PC-3 (cell line): ENCODE measurements around the gene PLPPR2.

ENCODE experiments used
- CTCF ChIP-seq: fragments of 300-600 bp; sonication (generic); conservative IDR thresholded peaks from 2 replicates; pipeline ENCODE4 v1.5.1; 2017; ENCODE audit warnings: antibody characterized with exemption, low read depth, mild to moderate bottlenecking, low read length
- EZH2 ChIP-seq: fragments of 300-600 bp; sonication (generic); IDR thresholded peaks from one replicate; pipeline ENCODE4 v1.6.1; 2017; ENCODE audit warnings: antibody characterized with exemption, mild to moderate bottlenecking, low read length; ENCODE audit not compliant: unreplicated experiment
- EZH2phosphoT487 ChIP-seq: fragments of 300-600 bp; sonication (generic); IDR thresholded peaks from 2 replicates; pipeline ENCODE4 v1.6.1; 2018; ENCODE audit warnings: mild to moderate bottlenecking, antibody characterized with exemption, low read length, borderline replicate concordance

- TF ChIP-seq EZH2 = no peak
- no peak for TF ChIP-seq CTCF
- no peak for TF ChIP-seq EZH2phosphoT487
Measured at GRCh38 chr19:11337080-11337479, 18.2 kb upstream of the PLPPR2 start.
